PC-9 (cell line): ENCODE results near the gene HAUS3. TPM values are rescaled to one million over a fixed set of nuclear protein-coding genes. Genes with fewer than 3 reads are reported as not detected.

Experiments
- BruUV-seq: library from RNA; stranded (reverse); fragments of 400-500 nt; replicated peaks from 2 replicates; lab custom pipeline; 2021; lab: Mats Ljungman, UMichigan
- CTCF ChIA-PET: fragments of 300-600 bp; sonication (Branson Sonifier 250); formaldehyde crosslinking; loops from one replicate; lab custom pipeline; 2022; ENCODE audit warnings: antibody characterized with exemption; lab: Charles Lee
- POLR2A ChIA-PET: fragments of 300-600 bp; sonication (Branson Sonifier 250); formaldehyde crosslinking; loops from one replicate; lab custom pipeline; 2022; ENCODE audit warnings: antibody characterized with exemption; ENCODE audit not compliant: unreplicated experiment; lab: Charles Lee
- DNase-seq, 2 experiments: peaks; one replicate each; pipeline versions ENCODE4 v3.0.0 to v3.0.0-alpha.2; 2015 to 2022; ENCODE audit warnings: mixed read lengths in 1 of 2
- H2AFZ ChIP-seq: fragments of 200-600 bp; sonication (generic); 2 replicates; pipeline ENCODE4 v1.8.1; 2017; ENCODE audit warnings: antibody characterized with exemption
- H3F3A ChIP-seq: fragments of 200-600 bp; sonication (generic); 2 replicates; pipeline ENCODE4 v1.8.1; 2017; ENCODE audit warnings: antibody characterized with exemption, mild to moderate bottlenecking, low read depth; ENCODE audit not compliant: insufficient read depth
- H3K27ac ChIP-seq: fragments of 200-600 bp; sonication (generic); 2 replicates; pipeline ENCODE4 v1.6.1; 2016; ENCODE audit warnings: mixed run types
- H3K27me3 ChIP-seq: fragments of 200-600 bp; sonication (generic); 2 replicates; pipeline ENCODE4 v1.6.1; 2016; ENCODE audit warnings: low read depth, mixed run types; ENCODE audit not compliant: insufficient read depth
- H3K36me3 ChIP-seq: fragments of 200-600 bp; sonication (generic); 2 replicates; pipeline ENCODE4 v1.6.1; 2016; ENCODE audit warnings: low read depth, mixed run types
- H3K4me1 ChIP-seq: fragments of 200-600 bp; sonication (generic); replicated peaks from 2 replicates; pipeline ENCODE4 v1.6.1; 2016; ENCODE audit warnings: mixed run types; ENCODE audit not compliant: insufficient read depth
- H3K4me2 ChIP-seq: fragments of 200-600 bp; sonication (generic); 2 replicates; pipeline ENCODE4 v1.6.1; 2017; ENCODE audit warnings: mixed run types
- H3K4me3 ChIP-seq: fragments of 200-600 bp; sonication (generic); 2 replicates; pipeline ENCODE4 v1.6.1; 2016; ENCODE audit warnings: mixed run types
- H3K79me2 ChIP-seq: fragments of 200-600 bp; sonication (generic); 2 replicates; pipeline ENCODE4 v1.6.1; 2017; ENCODE audit warnings: low read depth, mixed run types
- H3K9me2 ChIP-seq: fragments of 200-600 bp; sonication (generic); 2 replicates; pipeline ENCODE4 v1.8.1; 2017; ENCODE audit warnings: mild to moderate bottlenecking; ENCODE audit not compliant: insufficient read depth
- H3K9me3 ChIP-seq: fragments of 200-600 bp; sonication (generic); 2 replicates; pipeline ENCODE4 v1.8.1; 2016; ENCODE audit warnings: low read depth; ENCODE audit not compliant: insufficient read depth
- H4K20me1 ChIP-seq: fragments of 200-600 bp; sonication (generic); 2 replicates; pipeline ENCODE4 v1.8.1; 2017; ENCODE audit not compliant: insufficient read depth
- EZH2 ChIP-seq: fragments of 200-600 bp; sonication (generic); IDR thresholded peaks from 2 replicates; pipeline ENCODE4 v1.8.0; 2017; ENCODE audit warnings: antibody characterized with exemption, low read depth
- intact Hi-C: fragments of 100-400 bp; cut with micrococcal nuclease; formaldehyde crosslinking; loops from one replicate; pipeline ENCODE4 v1.10.0; 2022; ENCODE audit not compliant: unreplicated experiment
- total RNA-seq: library from RNA; stranded (reverse); gene quantifications from 2 replicates; pipeline ENCODE4 v1.2.3, GENCODE V29; 2021
- TF ChIP-seq, protein P1 (sequence below): fragments of 200-600 bp; sonication (generic); conservative IDR thresholded peaks from 2 replicates; pipeline ENCODE4 v1.6.1; 2017; ENCODE audit warnings: mixed run types, antibody characterized with exemption, mild to moderate bottlenecking, moderate library complexity

Gene HAUS3
- total RNA-seq, 1 experiment from 2014 or later: 16.2 TPM

DNA sequence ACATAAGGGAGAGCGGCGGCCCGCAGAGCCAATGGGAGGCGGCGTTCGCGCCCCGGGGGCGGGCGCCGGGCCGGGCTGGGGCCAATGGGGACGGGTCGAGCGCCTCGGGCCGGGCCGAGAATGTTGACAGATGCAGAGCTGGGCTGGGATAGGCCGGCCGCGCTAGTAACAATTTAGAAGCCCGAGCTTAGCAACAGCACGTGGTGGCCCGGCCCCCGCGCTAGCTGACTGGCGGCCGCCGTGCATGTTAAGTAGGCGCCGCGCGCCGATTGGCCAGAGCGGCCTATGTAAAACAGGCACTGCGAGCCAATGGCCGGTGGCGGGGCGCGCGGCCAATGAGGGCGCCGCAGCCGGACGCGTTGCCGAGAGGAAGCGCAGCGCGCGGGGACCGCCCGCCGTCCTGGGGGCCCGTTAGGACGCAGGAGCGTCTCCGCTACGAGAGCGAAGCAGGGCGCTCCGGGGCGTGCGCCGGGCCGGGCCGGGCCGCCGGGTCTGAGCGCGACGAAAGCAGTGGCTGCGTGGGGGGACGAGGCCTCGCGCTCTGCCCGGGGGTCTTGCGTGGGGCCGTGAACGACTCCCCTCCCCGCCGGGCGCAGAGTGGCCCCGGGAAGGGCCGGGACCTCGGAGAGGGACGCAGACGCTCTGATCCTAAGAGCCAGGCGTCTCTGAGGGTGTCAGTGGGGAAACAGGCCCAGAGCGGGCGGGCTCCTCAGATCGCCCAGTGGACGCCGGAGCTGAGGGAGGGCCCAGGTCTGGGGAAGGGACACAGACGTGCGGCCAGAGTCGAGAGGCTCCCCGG, 20.4 kb upstream of the HAUS3 start:
- peak overlapping the region; percentile 88 for H2AFZ ChIP-seq
- intact Hi-C loops: loop anchor here (1.0 to 5.0 kb wide), 5 partner anchors 20 to 205 kb away; partner anchors contain the start of genes CFAP99, HAUS3, POLN and RNF4

DNA sequence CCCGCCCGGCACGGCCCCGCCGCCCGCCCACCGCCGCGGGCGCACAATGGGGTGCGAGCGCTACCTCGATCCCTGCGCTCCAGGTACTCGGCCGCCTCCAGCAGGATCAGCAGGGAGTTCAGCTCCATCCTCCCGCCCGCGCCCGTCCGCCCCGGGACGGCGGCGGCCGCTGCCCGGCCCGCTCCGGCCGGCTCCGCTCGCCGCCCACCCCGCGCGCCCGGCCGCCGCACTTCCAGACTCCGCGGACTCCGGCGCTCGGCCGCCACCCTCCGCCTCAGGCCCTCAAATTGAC, 19.9 kb upstream of the HAUS3 start, which contains the start of gene MXD4:
Gene MXD4, minus strand, starts transcription at position 257 of the 292 bp plus-strand sequence. Its CDS starts 129 bp downstream, at position 128.
- intact Hi-C loops: loop anchor here (1.0 to 5.0 kb wide), 5 partner anchors 19 to 206 kb away; partner anchors contain the start of genes CFAP99, HAUS3, POLN and RNF4
- Histone ChIP-seq H3K4me2 (peak within 1 kb of the TSS; percentile 95), H3F3A (no peaks in the 10 kb centered on the region), H3K27me3 (0 out of 2 replicates have a peak, but pooled peaks cover 6% of the 10 kb centered on the region), H3K4me3 (peak within 1 kb of the TSS; percentile 76), H4K20me1 (0 out of 2 replicates have a peak, but pooled peaks cover 5% of the 10 kb centered on the region), H3K9me2 (no peaks in the 10 kb centered on the region), H3K79me2 (no peaks in the 10 kb centered on the region), H3K36me3 (no peaks in the 10 kb centered on the region), H3K27ac (no peak within 1 kb of the TSS), H2AFZ (peak within 1 kb of the TSS; percentile 89), H3K4me1 (peaks cover 9% of the 10 kb centered on the region; the same call in 1 of the 2 replicates), H3K9me3 (no peaks in the 10 kb centered on the region)
- ChIA-PET POLR2A (interaction anchor here (0.6 to 0.7 kb wide), 3 partner anchors 18 to 124 kb away, joined by 3 to 22 read pairs (median 5); partner anchors contain the start of genes HAUS3 and POLN), CTCF (no interaction called here)
- DNase-seq: no peak
- TF ChIP-seq, protein P1, sequence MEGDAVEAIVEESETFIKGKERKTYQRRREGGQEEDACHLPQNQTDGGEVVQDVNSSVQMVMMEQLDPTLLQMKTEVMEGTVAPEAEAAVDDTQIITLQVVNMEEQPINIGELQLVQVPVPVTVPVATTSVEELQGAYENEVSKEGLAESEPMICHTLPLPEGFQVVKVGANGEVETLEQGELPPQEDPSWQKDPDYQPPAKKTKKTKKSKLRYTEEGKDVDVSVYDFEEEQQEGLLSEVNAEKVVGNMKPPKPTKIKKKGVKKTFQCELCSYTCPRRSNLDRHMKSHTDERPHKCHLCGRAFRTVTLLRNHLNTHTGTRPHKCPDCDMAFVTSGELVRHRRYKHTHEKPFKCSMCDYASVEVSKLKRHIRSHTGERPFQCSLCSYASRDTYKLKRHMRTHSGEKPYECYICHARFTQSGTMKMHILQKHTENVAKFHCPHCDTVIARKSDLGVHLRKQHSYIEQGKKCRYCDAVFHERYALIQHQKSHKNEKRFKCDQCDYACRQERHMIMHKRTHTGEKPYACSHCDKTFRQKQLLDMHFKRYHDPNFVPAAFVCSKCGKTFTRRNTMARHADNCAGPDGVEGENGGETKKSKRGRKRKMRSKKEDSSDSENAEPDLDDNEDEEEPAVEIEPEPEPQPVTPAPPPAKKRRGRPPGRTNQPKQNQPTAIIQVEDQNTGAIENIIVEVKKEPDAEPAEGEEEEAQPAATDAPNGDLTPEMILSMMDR: no peak
- TF ChIP-seq EZH2: no peak
- no TSS peak for BruUV-seq

More for the DNA sequence above, 20.4 kb upstream of the HAUS3 start:
- H3F3A ChIP-seq: no peaks in the 10 kb centered on the region
- peaks cover 9% of the 10 kb centered on the region; the same call in 1 of the 2 replicates for H3K4me1 ChIP-seq
- BruUV-seq: no TSS peak
- CTCF ChIA-PET: no interaction called here
- POLR2A ChIA-PET: interaction anchor here (0.6 to 0.7 kb wide), 7 partner anchors 12 to 273 kb away, joined by 3 to 22 read pairs (median 3); partner anchors contain the start of genes HAUS3 and POLN
- no peaks in the 10 kb centered on the region for H3K9me2 ChIP-seq
- TF ChIP-seq, protein P1: no peak
- no peak for TF ChIP-seq EZH2
- no peaks in the 10 kb centered on the region for H3K36me3 ChIP-seq
- peak; percentile 95 to 99 for DNase-seq
- peak overlapping the region; percentile 62 for H3K4me3 ChIP-seq
- 0 out of 2 replicates have a peak, but pooled peaks cover 5% of the 10 kb centered on the region for H4K20me1 ChIP-seq
- H3K27me3 ChIP-seq: 0 out of 2 replicates have a peak, but pooled peaks cover 6% of the 10 kb centered on the region
- no peaks in the 10 kb centered on the region for H3K9me3 ChIP-seq
- no peaks in the 10 kb centered on the region for H3K79me2 ChIP-seq
- no peak overlapping the region for H3K27ac ChIP-seq
- H3K4me2 ChIP-seq: peak overlapping the region; percentile 89

DNA sequence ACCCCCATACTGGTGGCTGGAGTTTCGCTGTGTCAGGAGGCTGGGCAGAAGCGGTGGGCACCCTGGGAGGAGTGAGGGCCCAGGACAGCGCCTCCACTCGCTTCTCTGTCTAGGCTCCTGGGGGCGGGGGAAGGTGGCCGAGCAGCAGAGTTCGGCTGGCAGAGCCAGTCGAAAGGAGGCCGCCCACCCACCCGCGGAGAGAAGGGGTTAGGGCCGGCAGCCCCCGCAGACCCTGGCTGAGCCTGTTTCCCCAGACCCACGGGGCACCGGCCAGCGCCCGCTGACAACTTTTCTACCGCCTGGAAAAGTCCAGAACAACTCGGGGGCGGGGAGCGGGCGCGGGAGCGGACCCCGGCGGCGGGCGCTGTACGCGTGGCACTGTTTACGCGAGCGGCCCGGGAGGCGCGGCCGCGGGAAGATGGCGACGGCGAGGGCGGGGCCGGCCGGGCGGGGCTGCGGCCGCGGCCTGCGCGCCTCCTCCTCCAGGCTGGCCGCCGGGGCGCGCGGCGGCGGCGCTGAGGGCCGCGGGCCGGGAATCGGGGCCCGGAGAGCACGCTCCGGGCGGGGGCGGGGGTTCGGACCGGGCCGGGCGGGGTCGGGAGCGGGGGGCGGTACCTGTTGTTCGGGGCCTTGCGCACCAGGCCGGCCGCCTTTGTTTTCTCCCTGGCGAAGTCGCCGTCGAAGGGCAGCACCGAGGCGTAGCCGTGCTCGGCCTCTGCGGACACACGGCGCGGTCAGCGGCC, 19.4 kb upstream of the HAUS3 start:
- Histone ChIP-seq H3K79me2 (no peaks in the 10 kb centered on the region), H3K27me3 (0 out of 2 replicates have a peak, but pooled peaks cover 6% of the 10 kb centered on the region), H3K27ac (no peak overlapping the region), H3K9me3 (no peaks in the 10 kb centered on the region), H3F3A (no peaks in the 10 kb centered on the region), H3K4me3 (peak overlapping the region; percentile 76), H3K4me1 (peaks cover 9% of the 10 kb centered on the region; the same call in 1 of the 2 replicates), H2AFZ (peak overlapping the region; percentile 89), H3K36me3 (no peaks in the 10 kb centered on the region), H4K20me1 (0 out of 2 replicates have a peak, but pooled peaks cover 5% of the 10 kb centered on the region), H3K4me2 (peak overlapping the region; percentile 95), H3K9me2 (no peaks in the 10 kb centered on the region)
- no TSS peak for BruUV-seq
- peak in 1 of 2 experiments; percentile 38 for DNase-seq
- intact Hi-C loops: loop anchor here (5.0 kb wide), 1 partner anchor 206 kb away; the partner anchor contains the start of gene RNF4
- CTCF ChIA-PET: no interaction called here
- TF ChIP-seq EZH2: no peak
- TF ChIP-seq, protein P1: no peak
- POLR2A ChIA-PET: no interaction called here
